HG03039 (cell line): ENCODE measurements around the gene GATB.

Experiments used
- ATAC-seq: cut with Tn5 transposase; IDR thresholded peaks from one replicate; pipeline ENCODE4 v1.9.1; 2021; ENCODE audit warnings: mild to moderate bottlenecking, moderate library complexity; ENCODE audit not compliant: unreplicated experiment

The GATB gene

DNA sequence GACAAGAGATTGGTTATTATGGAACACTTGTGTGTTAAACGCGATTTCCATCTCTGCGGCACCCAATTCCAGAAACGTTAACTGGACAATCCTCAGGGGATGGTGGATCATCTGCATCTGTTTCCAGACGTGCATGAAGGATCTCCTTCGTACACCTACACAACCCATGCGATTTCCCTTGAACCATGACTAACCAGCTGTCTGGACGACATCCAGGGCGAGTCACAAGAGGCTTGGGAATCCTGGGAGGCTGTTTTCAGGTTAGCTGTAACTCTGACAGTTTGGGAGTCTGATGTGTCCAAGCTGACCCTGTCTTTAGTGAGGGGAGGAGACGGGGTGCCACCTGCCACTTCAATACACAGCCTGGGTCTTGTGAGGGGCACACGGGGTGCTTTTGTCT, 84.5 kb downstream of the GATB start:
- ATAC-seq: no peak

DNA sequence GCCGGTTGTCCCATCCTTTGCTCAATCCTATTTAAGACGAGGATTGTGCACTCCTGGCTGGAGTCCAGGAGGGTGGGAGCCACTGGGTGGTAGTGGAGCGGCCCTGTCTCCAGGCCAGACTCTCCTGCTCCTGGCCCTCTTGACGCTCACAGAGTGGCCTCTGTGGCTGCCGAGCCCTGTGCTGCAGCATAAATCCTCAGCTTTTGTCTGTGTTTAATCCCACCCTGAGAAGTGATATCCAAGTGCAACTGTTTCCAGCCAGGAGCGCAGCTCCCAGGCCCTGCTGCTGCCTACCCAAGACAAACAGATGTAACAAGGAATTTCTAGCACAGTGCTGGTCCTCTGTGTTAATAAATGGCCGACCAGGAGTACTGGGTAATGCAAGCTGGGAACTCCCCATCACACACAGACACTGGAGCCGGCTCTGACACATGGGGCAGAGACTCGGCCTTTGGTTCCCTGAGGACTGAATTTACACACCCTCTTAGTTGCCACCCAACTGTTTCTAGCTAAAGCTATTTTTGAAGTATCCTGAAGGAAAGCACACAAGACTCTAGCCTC, 85.3 kb downstream of the GATB start:
- ATAC-seq: no peak

DNA sequence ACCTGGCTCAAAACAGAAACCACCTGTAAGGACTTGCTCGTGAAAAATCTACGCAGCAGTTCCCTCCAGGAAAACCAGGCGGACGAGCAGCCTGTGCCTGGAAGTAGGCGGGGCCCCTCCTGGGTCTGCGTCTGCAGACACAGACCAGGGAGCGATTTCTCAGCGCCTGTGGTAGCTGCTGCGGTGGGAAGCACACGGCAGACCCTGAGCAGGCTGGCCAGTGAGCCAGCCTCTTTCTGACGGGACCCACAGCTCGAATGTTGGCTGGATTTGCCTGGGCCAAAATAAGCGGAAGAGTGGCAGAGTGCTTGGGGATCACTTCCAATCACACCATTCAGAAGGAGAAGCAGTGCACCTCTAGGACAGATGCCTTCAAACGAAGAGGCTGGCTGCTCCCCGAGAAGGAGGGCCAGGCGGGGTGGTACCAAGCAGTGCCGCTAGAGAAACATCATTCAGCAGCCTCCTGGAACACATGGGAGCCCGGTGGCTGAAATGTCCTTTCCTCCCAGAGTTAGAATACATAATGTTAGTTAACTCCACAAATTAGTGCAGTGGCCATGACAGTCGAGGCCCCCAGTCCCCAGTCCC, 85.9 kb downstream of the GATB start:
- no peak for ATAC-seq

DNA sequence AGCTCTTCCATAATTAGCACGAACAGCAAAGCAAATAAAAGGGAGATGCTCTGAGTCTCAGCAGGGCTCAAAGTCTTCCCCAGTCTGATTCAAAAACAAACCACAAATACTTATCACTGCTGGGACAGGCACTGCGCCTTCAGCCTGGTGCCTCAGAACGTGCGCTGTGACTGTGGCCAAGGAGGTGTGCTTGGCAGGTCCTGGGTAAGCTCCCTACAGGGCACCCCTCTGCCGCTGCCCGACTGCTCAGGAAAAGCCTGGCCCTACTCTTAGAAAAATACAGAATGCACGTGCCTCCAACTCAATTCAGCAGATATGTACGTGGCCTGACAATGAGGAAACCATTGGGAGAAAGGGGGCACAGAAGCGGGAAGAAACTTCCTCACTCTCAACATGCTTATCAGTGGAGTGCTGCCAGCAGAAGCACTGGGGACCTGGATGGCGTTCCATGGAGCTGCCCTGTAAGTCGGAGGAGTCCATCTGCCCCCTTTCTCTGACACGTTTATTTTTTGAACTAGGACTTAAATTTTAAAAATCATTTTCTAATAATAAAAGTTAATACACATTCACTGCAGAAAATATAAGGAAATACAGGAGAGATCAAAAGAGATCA, 86.8 kb downstream of the GATB start:
- no peak for ATAC-seq

DNA sequence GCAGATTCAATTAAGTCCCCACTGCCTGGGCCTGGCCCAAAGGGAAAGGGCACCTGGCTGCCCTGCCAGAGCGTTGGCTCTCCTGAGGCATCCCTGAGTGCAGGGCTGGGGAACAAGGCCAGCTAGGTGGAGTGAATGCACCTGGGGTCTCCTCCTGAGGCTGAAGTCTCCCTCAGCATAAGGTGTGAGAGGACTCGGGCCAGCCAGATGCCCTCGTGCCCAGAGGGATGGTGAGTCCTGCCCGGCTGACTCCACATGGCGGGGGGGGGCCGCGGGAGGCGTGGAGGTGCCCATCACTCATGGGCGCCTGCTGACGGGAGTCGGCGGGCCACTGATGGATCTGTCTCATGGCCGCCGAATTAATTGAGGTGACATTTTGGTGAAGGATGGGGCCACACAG, 87.8 kb downstream of the GATB start:
- ATAC-seq: no peak

DNA sequence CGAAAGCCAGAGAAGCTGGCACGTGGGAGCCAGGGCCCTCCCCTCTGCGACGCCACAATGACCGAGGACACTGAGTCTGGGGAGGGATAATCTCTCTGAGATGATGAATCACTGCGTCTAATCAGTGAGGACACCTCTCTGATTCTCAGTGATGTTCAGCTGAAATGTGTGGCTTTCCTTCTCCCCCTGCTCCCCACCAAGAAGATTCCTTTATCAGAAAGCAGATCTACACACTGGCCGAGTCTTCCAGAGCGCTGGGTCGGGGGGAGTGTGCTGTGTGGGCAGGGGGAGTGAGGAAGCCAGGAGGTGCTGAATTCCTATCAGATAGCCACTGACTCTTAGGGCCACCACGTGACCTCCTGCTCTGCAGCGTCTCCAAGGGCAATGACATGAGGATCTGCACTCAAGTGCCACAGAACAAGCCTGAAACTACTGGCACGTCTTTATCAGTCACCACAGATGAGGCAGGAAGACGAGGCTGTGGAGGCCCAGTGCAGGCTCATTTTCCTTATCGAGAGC, 89.2 kb downstream of the GATB start:
- ATAC-seq: no peak

DNA sequence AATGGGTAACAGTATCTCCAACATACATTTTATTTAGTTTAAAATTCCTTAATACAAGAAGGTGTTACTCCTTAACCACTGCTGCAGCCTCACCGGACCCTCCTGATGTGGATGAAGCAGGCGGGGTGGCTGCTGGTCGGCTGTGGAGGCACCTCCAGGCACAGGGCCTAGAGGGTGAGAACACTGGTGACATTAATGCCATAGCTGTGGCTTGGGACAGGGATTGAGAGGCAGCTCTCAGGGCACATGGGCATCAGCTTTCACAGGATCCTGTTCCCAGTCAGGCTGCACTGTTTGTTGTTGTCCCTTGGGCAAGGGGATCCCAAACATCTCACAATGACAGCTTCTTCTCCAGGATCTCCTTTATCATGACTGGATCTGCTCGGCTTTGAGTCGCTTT, 90.0 kb downstream of the GATB start:
- ATAC-seq: no peak

DNA sequence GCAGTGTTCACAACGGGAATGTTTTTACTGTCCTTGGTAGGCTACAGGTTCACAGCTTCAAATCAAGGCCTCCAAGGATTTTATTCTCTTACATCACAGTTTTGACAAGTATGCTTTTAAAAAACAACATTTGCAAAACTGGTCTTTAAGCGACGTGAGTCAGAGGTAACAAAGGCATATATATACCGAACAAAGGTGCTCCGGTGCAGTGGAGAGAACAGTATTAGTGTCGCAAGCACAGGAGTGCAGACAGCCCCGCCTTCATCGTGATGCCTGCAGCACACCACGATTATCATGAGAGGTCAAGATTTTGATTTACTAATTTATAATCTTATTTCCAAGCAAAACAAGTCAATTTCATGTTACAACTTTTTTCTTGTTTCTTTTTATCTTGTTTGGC, 90.8 kb downstream of the GATB start:
- no peak for ATAC-seq

DNA sequence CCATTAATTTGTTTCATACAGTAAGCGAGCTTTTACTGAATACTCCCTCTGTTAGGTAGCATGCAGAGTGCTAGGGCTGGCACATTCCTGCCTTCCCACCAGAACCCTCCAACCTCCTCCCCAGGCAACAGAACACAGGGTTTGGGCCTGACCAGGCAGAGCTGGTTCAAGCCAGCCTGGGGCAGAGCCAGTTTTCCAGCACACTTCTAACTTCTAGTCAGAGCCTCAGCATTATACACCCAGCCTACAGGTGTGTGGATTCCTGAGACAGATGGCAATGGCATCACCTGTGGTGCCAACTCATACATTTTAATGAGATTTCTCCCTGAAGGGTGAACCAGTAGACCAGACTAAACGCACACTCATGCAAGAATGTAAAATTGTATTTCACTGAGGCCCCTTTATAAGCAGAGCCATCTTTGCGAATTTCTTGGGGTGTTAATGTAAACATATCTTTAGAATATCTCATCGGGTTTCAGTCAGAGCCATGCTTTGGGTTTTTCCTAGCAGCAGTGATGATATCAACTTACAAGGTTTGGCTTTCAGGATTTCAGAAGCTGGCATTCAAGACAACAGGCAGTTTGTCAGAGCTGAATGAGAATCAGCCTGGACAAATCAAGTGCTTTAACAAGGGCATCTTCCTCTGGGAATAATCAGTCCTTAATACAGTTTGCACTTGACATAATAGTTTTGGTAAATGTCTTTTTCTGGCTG, 92.0 kb downstream of the GATB start:
- no peak for ATAC-seq

DNA sequence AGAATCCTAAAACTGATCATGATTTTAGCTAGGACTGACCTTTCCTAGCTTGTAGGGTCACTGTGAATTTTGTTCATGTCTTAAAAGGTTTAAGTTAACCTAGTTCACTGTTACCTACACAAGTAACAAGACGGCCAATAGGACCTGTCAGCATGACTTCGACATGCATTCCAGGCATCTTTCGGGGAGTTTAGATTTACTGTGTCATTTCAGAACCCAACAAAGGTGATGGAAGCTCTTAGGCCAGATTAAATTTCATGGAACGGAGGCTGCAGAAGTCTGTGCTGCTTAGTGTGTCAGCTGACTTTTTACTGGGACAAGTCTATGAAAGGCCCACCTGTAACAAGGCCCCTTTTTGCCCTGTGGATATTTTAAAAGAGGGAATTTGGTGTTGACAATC, 93.1 kb downstream of the GATB start:
- ATAC-seq: no peak

DNA sequence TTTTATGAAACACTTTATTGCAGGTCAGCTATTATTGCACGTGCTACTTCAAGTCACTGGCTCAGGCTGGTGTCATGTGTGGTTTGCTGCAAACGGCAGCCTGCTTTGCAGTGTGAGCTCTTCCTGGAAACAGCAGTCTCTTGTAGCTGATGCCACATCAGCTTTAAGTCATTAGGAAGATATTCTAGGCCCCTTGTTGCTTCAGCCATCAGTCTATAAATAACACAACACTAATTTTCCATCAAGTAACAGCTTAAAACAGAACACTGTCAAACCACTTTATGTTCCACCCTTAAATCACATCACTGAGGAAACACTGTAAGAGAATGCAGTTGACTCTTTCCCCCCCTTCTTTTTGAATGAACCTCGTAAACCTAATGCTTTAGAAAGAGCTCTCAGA, 93.8 kb downstream of the GATB start:
- ATAC-seq: no peak

DNA sequence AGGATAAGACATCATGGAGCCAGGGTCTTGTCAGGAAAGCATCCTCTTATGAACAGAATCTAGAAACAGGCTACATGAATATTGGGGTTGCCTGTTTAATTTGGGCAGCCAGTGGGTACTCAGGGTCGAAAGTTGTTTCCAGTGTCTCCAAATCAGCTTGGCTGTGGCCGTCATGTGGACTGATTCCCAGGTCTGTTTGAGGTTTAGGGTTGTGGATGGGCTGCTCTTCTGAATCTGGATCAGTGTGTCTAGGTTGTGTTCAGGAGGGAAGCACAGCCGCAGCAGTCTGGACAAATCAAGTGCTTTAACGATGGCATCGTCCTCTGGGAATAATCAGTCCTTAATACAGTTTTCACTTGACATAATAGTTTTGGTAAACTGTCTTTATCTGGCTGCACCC, 94.3 kb downstream of the GATB start:
- ATAC-seq: no peak

DNA sequence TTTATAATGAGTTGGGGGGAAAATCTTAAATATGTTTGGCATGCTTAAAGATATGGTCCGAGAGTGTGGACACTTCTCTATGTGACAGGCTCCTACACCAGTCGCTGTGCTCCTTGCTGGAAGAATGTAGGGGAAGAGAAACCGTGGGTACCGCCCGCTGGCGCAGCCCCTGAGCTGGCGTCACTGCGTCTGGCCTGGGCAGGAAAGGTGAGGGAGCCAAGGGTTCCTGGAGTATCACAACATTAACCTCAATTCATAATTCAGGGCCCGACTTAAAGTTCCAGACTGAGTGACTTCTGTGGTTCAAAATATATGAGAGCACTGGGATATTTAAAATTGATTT, 95.1 kb downstream of the GATB start:
- no peak for ATAC-seq

DNA sequence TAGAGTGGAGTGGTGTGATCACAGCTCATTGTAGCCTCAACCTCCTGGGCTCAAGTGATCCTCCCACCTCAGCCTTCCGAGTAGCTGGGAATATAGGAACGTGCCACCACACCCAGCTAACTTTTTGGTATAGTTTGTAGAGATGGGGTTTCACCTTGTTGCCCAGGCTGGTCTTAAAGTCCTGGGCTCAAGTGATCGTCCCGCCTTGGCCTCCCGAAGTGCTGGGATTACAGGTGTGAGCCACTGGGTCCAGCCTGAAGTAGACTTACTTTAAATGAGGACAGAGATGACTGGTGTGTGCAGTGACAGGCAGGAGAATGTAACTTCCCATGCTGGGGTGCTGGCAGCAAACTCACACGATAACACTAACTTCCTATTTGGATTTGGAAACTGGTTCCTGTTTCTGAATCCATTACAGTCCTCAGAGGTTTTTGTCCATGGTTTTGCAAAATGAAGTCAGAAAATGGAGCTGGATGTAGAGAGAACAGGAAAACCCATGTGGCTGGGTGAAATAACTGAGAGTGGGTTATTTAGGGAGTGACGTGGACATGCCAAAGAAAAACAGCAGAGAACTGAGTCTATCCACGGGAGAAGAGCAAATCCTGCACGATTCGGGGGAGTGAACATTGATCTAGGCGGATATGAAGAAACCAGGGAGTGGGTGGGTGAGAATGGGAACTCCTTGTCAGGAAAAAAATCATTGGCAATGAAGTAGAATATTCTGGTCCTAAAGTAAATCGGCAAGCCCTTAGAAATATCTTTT, 95.6 kb downstream of the GATB start:
- ATAC-seq: no peak

DNA sequence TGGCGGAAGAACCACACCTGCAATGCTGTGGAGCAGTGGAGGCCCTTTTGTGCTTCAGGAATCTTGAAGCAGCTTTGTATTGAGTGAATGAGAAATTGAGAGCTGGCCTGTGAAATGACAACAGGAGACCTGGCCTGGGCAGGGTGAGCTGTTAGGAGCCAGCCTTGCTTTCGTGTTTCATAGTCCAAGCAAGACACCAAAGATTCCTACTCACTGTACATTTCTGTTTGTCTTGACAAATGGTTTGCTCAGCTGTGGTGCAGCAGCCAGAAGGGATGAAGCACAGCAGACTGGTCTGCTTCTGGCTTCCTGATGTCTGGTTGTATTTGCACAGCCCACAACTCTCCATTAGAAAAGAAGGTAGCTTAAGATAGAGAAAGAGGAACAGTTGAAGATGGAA, 96.5 kb downstream of the GATB start:
- no peak for ATAC-seq

DNA sequence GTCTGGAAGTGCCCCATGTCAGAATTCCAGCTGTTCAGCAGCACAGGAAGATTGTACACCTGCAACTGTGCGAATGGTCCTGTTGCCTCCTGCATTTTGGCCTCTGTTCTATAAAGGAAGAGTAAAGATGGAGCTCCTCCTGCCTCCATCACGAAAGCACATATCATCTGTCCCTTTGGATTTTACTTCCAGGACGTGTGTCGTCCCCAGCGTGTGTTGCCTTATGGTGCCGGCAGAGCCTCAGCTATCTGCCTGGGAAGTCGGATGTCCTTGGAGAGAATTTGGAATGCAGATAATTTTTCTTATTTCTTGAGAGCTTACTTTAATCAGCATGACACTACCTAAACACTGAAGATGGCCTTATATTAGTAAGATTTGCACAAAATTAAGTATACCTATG, 97.7 kb downstream of the GATB start:
- ATAC-seq: no peak

DNA sequence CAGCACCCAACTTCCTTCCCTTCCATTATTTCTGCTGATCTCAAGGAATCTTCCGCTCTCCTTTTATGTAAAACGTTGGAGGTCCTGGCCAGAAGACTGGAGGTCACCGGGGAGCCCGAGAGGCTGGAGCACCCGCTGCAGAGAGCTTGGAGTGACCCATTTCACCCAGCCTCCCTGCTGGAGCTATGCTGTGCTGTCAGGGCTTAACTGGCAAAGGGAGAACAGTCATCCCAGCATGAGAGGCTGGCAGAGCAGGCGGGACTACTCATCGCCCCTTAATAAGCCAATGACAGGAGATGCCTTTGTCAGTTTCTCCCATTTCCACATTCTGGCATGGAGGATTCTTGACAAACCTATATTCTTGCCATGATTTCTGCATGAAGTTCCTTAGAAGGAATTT, 98.9 kb downstream of the GATB start:
- no peak for ATAC-seq

DNA sequence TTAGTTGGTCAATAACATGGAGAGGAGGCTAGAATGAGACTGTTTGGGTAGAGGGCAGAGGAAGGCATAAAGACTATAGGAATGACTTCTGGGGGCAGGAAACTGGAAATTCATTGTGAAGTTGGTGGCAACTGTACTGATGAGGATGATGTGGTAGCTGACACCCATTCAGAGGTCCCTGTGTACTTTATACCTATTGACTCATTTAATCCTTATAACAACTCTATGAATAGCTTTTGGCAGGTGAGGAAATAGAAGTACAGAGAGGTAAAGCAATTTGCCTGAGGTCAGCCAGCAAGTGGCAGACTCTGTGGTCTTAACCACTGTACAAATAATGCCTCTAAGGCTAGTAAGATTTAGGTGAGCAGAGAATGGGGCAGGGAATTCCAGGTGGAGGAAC, 100.1 kb downstream of the GATB start:
- no peak for ATAC-seq

DNA sequence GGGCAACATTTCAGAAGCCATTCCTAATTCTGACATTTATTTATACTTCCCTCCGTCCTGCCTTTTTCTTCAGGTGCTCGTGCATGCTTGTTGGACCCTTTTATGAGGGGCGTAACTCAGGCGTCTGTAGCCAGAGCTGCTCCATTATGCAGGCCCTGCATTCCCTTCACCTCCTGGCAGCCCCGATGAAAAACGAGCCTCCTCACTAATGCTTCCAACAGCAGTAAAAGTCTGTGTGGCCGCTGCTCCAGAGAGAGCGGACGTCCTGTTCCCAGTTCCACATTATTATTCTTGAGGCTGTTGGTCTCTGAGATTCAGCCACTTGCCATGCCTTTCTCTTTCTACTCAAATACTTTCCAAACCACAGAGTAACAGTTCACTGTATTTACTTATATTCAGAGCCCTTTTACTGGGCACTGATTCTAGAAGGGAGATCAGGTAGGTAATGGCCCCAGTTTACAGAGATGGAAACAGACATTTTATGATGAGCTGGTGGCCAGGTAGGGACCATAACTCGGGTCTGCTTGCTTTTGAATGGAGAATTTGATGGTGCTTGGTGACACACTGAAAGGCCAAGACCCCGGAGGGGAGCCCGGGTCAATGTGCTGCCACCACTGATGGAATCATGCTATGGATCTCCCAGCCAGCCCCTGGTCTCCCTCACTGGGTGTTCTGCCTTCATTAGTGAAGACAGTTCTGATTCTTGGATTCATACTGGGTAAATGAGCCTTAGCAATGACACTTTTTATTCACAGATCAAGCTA, 101.0 kb downstream of the GATB start:
- ATAC-seq: no peak

DNA sequence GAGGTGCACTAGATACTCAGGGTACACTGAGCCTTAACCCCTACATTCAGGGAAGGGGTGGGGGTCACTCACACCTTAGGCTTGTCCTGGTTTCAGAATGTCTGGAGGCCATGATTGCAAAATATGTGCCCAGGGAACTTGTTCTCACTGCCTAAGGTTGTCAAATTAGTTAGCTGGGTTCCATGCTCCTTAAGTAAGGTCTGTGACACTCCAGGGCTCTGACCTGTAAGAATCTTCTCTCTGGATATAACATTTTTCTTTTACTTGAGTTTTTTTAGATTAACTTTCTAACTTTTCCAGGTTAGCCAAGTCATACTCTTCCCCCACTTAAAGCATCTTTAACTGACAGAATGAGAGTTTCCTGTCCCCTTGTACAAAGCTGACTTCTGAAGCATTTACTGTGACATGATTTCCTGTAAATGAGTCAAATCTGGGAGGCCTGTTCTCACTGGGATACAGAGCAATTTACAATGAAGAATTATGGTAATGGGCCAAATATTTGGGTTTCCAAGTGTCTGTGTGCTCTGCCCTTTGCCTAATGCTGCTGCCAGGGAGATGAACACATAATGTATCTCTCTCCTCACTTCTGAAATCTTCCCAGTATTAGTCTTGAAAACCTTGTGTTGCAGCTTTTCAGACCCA, 101.7 kb downstream of the GATB start:
- ATAC-seq: no peak
